ENCODE data around the gene KXD1.

DNA sequence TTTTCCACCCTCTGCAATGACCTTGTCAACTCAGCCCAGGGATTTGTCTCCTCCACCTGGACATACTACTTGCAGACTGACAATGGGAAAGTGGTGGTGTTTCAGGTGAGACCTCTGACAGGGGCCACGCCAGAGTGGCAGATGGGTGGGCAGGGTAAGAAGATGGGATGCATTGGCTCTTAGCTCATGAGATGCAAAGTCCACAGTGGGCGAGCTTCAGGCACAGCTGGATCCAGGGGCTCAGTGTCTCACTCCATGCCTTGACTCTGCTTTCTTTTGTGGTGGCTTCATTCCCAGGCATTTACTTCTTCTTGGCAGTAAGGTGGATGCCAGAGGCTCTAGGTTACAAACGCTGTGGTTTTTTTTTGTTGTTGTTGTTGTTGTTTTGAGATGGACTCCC is 58.4 kb downstream of the KXD1 start:
- no peak for TF ChIP-seq FOS (IDR thresholded peaks at IDR 0.05; ENCODE audit: borderline replicate concordance, extremely low read depth, insufficient read length)
- no peak for TF ChIP-seq EP300 (IDR thresholded peaks at IDR 0.05; ENCODE audit: borderline replicate concordance in 1 of 2, control insufficient read depth in 1 of 2, low read depth in 2 of 2, low read length in 2 of 2)
- TF ChIP-seq TCF7 (IDR thresholded peaks at IDR 0.05; ENCODE audit: borderline replicate concordance): no peak
- TF ChIP-seq POLR2A (IDR thresholded peaks at IDR 0.05; ENCODE audit: low read depth, low read length): no peak
